Measurements from ENCODE around the gene PIEZO1.
A peak's percentile ranks its signal among the peaks of the same experiment; 100 is the strongest.

The PIEZO1 gene

DNA sequence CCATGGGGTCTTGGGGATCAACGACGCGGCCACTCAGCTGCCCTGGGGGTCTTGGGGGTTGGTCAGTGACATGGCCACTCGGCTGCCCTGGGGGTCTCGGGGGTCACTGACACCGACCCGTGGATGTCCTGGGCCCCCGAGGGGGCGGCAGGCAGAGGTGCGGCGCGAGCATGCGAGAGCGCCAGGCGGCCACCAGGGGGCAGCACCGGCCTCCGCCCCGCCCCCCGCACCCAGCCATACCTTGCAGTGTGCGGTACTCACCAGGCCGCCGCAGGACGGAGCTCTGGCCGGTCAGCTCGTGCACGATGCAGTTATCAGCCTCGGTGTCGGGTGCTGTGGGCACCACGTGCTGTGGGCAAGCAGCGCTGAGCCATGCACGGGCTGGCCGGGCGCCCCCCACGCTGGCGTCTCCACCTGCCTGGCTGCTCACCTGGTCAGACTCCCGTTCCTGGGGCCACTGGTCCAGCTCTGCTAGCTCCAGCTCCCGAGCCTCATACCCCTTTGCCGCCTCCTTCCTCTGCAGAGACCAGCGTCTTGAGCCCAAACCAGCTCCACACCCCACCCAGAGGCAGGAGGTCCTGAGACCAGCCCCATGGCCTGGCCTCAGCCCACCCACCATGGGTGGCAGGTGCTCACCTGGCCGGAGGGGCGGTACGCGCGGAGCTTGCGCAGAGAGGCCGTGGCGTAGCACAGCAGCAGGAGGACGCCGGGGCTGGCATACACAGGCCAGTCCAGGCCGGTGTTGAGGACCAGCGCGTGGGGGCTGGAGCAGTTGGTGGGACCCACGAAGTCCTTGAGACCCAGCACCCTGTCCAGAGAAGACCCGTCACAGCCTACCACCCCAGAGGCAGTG, 47.5 kb downstream of the PIEZO1 start:
- peak; percentile 29 to 57 for DNase-seq (ENCODE audit: low read depth in 2 of 2)

DNA sequence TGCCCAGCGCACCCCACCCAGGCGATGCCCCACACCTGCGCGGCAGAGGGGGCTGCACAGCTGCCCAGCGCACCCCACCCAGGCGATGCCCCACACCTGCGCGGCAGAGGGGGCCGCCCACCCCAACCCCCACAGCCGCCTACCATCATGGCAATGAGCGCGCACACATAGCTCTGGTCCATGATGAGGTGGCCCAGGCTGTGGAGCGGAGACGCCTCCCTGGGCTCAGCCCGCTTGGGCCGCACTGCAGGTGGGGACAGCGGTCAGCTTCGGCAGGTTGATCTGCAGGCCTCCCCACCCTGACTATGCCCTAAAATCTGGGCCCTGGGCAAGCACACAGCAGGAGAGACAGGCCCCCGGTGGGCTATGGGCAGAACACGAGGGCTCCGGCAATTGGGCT, 48.5 kb downstream of the PIEZO1 start:
- no peak for DNase-seq (ENCODE audit: low read depth in 2 of 2)

DNA sequence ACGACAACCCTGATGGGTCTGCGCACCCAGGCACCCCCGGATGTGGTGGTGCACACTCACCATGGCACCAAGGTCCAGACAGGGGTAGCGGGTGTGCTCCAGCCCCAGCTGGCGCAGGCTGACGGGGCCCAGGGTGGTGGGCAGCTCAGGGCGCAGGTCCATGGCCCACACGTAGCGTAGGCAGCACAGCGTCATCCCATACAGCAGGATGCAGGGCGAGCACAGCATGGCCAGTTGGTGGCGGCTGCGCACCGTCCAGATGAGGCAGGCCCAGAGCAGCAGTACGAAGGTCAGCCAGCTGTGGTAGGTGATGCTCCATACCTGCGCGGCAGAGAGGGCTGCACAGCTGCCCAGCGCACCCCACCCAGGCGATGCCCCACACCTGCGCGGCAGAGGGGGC, 48.9 kb downstream of the PIEZO1 start:
- DNase-seq (ENCODE audit: low read depth in 2 of 2), result no peak

DNA sequence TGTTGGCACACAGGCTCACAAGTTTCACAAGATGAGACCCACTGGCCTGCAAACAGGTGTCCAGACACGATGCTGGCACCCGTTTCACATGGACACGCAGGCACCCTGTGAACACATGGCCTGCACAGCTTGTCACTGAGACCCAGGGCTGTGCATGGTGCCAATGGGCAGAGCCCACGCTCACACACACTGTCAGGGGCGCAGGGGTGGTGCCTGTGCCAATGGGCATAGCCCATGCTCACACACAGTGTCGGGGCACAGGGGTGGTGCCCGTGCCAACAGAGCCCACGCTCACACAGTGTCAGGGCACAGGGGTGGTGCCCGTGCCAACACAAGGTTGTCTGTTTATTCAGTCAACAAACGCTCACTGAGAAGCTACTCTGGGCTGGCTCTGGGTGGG, 49.4 kb downstream of the PIEZO1 start:
- DNase-seq (ENCODE audit: low read depth in 2 of 2), result no peak

DNA sequence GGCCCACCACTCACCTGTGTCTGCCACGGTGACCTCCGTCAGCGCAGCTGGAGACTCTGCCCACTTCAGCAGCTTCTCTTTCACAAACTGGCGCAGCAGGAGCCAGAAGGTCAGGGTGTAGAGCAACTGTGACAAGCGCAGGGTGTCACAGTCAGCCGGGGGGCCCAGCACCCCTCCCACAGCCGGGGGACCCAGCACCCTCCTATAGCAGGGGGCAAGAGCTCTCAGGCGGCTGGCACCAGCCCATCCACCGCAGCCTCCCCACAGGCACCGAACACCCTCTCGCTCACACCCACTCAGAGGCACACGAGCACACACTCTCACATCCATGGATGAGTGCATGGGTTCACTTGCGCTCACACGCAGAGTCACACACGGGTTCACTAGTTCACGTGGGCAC, 49.9 kb downstream of the PIEZO1 start:
- no peak for DNase-seq (ENCODE audit: low read depth in 2 of 2)

DNA sequence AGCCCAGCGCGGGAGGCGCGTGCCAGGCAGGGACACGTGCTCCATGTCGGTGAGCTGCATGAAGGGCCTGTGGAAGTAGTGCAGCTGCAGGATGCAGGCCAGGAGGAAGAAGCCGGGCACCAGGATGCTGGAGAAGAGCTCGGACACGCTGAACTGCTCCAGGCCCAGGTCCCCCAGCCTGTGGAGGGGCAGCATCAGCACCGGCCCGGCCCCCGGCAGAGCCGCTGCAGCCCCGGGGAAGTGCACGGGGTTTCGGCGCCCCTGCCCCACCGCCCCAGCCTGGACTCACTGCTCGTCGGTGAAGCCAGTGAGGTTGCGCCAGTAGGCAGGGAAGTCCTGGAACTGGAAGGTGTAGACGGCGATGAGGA, 50.7 kb downstream of the PIEZO1 start:
- DNase-seq (ENCODE audit: low read depth in 2 of 2), result no peak

DNA sequence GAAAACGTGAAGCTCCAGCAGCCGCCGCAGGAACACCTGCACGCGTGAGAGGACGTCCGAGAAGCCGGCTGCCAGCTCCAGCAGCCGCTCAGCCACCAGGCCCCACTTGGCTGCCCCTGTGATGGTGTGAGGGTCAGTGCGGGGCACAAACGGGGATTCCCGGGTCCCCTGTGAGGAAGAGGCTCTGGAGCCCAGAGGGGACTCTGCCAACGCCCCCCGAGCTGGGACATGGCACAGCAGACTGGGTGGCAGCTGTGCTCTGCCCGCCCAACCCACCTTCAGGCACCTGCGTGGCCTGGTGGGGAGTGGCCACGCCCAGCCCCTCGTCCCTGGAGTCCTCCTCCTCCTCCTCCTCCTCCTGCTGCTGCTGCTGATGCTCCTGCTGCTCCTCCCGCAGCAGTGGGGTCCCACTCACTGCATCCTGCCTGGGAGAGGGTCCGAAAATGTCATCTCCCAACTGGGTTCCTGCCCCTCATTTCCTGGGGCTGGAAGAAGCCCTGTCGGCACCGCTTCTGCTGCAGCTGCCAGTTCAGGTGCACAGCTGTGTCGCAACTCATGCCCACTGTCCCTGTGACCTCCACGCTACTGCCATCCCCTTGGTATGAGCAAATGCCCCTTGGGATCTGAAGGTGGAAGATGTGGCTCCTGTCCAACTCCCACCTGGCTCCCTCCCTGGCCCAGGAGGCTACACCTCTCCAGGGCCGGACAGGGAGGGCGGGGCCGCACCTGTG, 51.2 kb downstream of the PIEZO1 start:
- no peak for DNase-seq (ENCODE audit: low read depth in 2 of 2)

DNA sequence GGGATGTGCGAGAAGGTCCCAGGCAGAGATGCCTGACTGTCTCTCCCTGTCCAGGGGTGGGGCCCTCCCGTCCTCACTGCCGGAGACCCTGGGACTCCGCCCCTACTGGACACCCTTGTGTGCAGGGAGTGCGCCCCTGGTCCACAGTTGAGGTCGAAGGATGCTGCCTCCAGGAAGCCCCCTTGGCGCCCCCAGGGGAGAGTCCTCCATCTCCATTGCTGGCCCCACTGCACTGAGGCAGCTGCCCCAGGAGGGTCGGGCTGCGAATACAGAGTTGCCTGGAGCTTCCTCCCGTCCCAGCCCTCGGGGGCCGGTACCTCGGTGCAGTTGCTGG, 52.1 kb downstream of the PIEZO1 start:
- no peak for DNase-seq (ENCODE audit: low read depth in 2 of 2)

DNA sequence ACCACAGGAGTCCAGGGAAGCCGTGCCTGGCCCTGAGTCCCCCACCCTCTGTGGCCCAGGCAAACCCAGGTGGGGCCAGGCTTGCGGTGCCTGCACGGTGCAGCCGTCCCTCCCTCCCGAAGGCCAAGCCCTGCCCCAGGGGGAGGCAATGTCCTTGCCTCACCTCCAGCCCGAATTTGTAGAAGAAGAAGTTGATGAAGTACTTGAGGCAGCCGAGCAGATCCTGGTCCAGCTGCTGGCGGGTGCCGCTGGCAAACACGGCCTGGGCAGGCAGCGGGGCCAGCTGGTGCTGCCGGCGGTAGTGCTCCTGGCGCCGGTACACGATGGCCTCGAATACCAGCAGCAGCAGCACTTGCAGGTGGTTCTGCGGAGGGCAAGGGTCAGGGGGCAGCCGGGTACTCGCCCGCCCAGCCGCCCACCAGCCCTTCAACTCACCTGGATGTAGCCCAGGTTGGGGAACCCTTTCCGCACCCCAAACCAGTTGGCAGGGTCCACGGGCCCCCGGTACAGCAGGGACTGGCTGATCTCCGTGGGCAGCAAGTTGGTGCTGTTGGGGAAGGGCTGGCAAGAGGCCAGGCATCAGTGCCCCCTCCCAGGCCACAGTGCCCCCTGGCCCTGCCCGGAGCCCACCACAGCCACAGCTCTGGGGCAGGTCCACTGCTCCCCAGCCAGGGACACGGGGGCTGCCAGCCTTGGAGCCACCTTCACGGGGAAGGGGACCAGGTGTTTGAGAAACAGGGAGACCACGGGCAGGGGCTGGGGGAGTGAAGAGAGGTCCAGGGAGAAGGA, 52.7 kb downstream of the PIEZO1 start:
- DNase-seq (ENCODE audit: low read depth in 2 of 2), result no peak

DNA sequence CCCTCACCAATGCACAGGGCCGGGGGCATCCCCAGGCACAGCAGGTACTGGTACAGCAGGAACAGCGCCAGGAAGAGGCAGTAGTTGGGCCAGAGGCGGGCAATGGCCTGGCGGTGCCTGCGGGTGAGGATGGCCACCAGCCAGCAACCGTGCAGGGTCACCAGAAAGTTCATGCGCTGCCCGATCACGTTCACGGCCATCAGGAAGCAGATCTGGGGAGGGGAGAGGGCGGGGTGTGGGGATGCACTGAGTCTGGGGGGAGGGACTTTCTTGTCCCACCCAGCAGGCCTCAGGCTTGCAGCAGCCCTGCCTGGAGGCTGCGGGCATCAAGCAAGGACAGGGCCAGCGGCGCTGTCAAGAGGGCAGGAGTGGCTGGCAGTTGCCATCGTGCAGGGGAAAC, 53.3 kb downstream of the PIEZO1 start:
- no peak for DNase-seq (ENCODE audit: low read depth in 2 of 2)

DNA sequence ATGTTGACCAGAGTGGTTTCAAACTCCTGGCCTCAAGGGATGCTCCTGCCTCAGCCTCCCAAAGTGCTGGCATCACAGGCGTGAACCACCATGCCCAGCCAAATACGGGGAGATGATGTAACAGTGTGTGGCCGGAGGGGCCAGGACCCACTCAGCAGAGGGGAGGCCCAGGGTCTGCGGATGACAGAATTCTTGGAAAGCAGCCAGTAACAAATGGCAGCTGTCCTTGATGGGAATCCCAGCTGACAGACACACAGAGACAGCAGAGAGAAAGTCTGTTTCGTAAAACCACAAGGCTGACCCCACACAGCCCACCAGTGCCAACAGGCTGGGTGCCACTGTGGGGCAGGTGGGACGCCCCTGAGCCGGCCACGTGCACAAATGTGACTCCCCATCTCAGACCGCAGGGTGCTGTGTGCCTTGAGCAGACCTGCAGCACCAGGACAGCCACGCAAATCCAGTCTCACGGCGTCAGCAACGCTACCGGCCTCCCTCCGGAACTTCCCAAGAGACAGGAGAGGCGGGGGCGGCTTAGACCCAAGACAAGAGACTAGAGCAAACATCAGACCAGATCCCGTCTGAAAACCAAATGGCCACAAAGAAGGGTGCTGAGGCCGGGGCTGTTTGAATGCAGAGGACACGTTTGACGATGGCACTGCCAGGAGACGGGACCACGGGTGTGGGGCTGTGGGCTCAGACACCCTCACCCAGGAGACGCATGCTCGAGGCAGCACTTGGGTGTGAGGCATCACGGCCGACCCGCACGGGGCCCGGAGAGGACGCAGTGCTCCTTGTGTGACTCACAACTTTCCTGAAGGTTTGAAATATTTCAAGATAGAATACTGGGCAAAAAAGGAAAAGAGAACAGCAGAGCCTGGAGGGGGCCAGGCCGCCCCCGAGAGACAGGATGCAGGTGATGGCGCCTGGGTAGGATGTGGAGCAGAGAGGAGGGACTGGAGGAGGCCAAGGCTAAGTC, 54.1 kb downstream of the PIEZO1 start:
- no peak for DNase-seq (ENCODE audit: low read depth in 2 of 2)

DNA sequence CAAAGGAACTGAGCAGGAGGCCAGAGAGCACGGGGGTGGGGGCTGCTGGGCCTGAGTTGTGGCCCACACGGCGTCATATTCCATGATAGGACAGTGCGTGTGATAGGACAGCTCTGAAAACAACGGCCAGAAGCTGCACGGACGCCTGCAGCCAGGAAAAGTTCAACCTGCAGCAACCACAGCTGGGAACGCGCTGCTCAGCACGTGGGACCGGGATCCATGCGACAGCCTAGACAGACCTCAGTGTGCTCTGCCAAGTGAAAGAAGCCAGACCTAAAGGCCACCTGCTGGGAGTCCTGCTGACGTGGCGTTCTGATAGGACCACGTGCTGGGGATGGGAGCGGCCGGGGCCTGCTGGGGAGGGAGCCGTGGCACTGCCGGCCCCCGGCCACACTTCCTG, 57.1 kb downstream of the PIEZO1 start:
- DNase-seq (ENCODE audit: low read depth in 2 of 2), result no peak

DNA sequence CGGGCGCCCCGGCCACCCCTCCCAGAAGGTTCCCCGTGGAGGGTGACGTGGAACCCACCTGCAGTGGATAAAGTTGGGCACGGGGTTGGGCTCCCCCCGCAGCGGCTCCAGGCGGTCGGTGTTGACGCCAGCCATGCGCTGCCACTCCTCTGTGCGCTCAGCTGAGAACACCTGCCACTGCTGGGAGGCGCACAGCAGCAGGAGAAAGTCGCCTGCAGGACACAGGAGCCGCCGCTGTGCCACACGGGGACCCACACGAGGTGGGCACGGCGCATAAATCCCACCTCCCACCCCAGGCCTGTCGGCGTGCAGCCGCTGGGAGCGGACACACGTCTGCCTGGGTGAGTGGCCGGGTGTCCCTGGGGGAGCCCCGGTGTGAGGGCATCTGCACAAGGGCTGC, 58.0 kb downstream of the PIEZO1 start:
- no peak for DNase-seq (ENCODE audit: low read depth in 2 of 2)

DNA sequence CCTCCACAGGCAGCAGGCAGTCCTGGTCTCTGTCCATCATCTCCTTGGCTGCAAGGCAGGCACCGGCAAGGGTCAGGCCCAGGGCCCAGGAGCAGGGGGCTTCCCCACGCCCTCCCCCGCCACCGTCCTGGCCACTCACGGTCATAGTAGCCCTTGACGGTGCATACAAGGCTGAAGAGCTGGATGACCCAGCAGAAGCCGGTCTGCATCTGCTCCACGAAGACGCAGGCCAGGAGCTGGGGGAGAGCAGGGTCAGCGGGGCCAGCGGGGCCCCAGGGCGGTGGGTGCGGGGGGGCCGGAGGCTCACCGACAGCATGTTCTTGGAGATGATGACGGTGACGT, 58.6 kb downstream of the PIEZO1 start:
- no peak for DNase-seq (ENCODE audit: low read depth in 2 of 2)

DNA sequence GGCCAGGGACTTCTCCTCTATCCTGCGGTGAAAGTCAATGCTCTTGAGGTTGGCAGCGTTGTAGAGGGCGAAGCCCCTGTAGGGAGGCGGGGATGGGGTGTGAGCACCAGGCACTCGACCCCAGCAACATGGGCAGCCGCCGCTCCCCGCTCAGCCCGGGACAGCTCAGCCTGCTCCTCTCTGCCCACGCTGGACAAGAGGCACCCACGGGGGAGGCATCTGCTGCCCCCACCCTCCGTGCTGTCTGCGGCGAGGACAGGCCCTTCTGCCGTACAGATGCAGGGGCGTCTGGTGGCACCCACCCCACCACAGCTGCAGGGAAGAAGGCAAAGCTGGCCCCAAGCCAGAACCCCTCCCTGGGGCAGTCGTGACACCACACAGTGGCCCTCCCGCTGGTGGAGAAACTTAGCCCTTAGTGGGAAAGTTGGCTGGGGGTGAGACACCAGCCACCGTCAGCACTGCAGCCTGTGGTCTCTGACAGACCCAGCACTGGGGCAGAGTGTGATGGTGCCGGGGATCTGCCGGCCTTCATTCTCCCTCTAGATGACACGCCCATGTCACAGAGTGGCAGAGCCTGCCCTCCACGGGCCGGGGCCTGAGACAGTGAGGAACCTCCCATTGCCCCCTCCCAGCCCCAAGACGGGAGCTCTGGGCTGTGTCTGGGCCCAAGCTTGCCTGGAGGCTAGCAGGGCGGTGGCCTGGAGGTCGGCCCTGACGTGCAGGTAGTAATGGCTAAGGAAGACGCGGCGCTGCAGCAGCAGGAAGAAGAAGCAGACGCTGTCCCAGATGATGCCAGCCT, 59.2 kb downstream of the PIEZO1 start:
- no peak for DNase-seq (ENCODE audit: low read depth in 2 of 2)

DNA sequence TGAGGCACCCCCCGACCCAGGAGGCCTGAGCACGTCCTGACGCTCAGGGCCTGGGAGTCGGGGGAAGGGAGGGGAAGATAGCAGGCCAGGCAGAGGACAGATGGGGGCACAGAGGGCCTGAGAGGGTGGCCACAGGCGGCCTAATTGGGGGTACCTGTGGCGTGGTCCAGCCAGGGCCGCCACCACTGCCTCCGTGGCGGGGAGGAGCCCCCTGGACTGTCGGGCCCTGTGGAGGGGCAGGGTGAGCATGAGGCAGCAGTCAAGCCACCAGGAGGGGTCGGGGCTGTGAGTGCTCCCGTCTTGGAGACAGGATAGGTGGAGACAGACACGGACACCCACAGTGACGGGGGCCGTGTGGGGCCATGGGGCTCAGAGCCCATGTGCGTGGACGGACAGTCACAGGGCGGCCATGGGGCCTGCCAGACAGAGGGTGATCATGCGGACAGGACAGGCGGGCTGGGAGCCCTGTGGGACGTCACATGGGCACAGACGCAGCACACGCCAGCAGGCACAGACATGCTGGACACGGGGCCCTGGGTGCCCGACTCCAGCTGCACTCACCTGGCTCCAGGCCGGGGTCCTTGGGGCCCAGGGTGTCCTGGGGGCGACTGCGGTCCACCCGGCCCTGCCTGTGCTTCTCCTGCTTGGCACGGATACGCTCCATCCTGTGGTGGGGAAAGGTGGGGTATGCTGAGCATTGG, 60.0 kb downstream of the PIEZO1 start:
- DNase-seq (ENCODE audit: low read depth in 2 of 2), result no peak

DNA sequence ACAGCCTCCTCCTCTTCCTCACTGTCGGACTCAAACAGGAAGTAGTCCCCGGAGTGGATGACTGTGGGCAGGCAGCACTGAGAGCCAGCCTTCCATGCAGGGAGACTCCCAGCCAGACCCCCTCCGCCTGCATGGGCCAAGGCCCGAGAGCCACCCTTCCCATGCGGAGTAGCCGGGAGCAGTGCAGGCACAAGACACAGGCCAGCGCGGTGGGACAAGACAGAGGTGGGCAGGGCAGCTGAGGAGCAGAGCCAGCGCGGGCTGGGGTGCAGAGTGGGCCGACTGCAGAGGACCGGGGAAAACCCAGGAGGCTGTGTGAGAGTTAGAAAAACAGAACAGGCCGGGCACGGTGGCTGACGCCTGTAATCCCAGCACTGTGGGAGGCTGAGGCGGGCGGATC, 61.1 kb downstream of the PIEZO1 start:
- DNase-seq (ENCODE audit: low read depth in 2 of 2), result no peak

DNA sequence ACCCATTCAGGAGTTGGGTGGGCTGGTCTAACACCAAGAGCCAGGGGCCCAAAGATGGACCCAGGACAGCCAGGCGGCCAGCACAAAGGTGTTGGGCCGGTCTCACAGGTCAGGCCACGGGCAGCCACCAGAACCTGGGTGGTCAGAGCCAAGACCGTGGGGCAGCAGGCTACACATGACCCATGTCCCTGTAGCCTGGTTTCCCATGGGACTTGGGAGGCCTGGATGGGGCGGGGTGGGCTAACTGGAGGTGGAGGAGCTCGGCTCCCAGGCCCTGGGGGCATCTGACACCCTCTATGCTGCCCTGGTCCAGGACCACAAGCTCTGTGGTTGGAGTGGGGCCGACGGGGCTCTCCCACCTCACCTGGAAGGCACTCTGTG, 61.5 kb downstream of the PIEZO1 start:
- no peak for DNase-seq (ENCODE audit: low read depth in 2 of 2)

DNA sequence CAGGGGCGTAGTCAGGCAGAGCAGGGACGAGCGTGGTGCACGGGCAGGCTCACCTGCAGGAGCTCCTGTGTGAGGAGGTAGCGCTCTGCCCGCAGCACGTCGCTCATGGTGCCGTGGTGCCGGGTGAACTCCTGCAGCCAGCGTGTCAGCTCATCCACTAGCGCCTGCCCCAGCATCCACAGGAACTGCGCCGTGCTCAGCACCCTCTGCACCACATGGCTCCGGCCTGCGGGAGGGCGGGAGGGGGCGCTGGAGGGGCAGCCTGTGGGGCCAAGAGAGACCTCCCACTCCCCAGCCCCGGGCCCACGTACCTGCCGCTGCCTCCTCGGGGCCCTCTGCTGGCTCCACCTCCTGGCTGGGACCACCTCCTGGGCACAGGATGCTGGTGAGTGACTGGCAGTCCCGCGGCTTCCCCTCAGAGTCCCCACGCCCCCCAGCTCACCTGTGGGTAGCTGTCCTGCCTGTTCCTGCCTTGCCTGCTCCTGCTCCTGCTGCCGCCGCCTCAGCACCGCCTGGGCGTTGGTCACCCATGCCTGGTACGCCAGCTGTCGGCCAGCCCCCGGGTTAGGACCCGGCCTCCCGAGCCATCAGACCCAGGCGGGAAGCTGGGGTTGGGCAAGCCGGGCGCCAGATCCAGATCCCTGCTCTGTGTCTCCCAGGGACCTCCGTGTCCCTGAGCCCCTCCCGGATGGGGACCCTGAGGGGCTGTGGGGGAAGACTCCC, 62.1 kb downstream of the PIEZO1 start:
- no peak for DNase-seq (ENCODE audit: low read depth in 2 of 2)

Data from activated CD8-positive, alpha-beta memory T cell treated with anti-CD3 and anti-CD28 coated beads for 4 hours (primary cell).